Activated CD4-positive, CD25-positive, alpha-beta regulatory T cell (primary cell): Measurements from ENCODE around the gene ALOXE3.
"Not testable (repeated sequence)": the region's sequence is repeated elsewhere in the genome, so short reads cannot be mapped to it uniquely, and the experiment has no call there.

Experiments used
- DNase-seq, 4 experiments: peaks; one replicate each; lab custom pipeline; 2025; lab: John Stamatoyannopoulos, UW

ALOXE3 gene

DNA sequence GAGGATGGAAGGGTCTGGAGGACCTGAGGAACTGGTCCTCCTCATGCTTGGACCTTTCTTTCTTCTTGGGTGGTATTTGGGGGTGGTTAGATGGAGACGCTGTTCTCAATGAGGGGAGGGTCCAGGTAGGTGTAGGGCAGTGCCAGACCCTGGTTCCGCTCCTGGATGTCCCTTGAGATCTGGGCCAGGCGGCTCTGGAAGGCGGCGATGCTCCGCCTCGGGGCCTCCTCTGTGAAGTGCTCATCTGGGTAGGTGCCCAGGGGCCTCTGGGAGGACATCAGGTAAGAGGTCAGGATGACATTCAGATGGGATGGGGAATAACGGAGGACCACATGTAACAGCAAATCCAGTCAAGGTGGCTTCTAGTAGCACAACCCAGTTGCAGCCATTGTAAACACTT, 21.8 kb downstream of the ALOXE3 start:
- DNase-seq: no peak

DNA sequence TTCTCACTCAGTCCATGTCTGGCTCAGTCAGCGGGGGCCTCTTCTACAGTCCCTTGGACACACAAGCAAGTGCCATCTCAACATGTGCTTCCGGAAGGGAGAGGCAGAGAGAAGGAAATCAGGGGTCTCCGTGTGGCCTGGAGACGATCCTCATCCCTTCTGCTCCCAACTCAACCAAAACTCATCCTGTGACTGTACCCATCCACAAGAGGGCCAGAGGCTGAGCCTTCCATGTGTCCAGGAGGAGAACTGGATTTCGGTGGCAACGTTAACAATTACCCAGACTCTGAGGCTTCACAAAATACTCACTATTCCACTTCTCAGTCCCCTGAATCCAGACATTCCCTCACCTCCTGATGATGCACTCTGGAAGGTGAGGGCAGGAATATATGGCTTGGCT, 23.0 kb downstream of the ALOXE3 start:
- no peak for DNase-seq

DNA sequence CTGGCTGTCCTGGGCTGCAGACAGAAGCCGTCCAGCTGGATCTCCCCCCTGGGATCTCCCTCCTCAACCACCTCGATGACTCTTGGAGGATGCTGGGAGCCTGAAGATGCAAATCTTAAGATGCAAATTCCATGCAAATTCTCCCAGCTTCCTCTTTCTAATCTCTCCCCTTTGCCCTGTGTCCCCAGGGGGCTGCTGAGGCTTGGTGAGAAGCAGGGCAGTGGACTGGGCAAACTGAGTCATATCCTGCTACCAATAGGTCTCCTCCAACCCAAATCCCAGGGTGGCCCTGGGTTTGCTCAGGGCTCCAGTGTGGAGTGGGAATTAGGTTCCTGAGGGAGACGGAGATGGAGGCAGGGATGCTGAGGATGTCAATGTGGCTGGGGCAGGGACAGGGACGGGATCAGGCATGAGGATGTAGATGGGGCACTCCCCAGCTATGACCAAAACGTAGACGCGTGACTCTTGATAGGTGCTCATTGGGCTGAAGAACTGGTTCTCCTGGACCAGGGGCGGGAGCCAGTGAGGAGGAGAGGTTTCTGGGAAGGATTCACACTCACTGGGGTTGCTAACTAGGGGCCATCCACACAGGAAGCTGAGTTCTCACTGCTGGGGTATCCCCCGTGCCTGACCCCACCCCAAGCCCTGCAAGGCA, 27.2 kb downstream of the ALOXE3 start:
- no peak for DNase-seq

DNA sequence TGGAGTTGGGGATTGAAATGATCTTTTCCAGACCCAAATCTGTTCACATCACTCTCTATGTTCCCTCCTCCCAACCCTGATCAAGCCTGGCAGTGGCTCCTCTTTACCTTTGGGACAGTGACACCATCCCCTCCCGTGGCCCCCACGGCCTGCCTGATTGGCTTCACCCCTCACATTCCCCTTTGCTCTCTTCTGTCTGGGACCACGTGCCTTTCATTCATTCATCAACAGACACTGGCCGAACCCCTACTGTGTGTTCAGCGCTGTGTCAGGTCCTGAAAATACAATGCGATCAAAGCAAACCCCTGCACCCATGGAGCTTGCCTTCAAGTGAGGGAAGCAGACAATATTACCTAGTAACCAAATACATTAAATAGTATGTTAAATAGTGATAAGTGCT, 28.6 kb downstream of the ALOXE3 start:
- DNase-seq: no peak

DNA sequence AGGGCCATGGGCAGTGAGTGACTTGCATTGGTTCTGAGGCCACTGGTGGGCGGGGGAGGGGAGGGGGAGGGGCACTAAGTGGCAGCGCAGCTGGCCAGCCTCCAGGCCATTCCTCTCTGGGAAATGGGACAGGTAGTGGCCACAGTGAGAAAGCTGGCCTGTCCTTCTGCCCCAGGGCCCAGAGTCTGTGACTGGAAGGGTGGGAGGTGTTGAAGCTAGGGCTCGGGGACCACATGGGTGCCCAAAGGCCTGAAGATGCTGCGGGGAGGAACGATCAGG, 30.4 kb downstream of the ALOXE3 start:
- no peak for DNase-seq

DNA sequence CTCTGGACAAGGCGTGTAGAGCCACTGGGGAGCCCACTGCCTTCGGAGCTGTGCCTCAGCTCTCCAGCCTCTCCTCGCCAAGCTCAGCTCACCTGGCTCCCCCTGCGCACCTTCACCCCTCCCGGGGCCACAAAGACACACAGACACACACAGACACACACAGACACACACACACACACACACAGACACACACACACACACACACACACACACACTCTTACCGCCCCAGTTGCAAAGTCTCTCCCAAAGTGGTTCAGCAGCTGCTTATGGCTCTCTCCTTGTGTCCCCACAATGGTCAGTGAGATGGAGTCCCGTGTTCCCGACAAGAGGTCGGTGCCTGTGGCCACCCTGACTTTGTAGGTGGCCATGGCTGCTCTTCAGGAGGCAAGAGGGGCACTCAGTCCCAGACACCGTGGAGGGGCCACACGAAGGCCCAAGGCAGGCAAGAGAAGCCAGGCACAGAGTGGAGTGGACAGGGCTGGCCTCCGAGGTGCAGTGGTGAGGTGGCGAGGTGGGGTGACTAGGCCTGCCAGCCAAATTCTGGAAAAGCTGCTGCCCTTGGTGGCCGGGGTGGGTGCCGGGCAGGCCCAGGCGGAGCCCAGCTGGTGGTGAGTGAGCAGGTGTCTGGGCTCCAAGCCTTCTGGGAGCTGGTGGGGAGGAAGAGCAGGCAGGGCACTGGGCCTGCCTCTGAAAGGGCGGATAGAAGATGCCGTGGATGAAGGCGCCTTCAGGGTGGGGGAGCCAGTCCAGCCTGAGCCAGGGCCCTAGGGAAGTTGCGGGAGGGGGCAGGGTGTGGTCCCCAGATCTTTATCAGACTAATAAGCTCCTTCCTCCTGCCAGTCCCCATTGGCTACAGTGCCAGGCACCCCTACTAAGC, 31.0 kb downstream of the ALOXE3 start, which contains the start of gene ALOX12B:
Gene ALOX12B, minus strand, starts transcription at position 642 of the 877 bp plus-strand sequence. Its CDS starts 274 bp downstream, at position 368.
- no peak for DNase-seq

DNA sequence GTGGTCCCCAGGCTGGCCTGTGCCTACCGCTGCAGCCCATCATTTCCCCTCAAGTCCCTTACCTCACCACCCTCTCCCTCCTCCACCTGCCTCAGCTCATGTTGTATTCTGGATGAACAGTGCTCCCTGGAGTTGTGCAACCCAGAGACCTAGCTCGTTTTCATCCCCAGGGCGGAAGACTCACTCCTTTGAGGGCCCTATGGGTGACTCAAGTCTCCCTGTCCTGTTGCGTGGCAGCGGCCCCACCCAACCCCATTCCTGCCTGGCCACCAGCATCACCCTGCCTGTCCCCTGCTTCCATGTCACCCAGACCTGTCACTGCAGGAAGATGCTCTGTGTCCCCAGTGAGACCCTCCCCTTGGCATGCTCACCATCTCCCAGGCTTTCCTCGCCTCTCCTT, 34.1 kb downstream of the ALOXE3 start:
- no peak for DNase-seq

DNA sequence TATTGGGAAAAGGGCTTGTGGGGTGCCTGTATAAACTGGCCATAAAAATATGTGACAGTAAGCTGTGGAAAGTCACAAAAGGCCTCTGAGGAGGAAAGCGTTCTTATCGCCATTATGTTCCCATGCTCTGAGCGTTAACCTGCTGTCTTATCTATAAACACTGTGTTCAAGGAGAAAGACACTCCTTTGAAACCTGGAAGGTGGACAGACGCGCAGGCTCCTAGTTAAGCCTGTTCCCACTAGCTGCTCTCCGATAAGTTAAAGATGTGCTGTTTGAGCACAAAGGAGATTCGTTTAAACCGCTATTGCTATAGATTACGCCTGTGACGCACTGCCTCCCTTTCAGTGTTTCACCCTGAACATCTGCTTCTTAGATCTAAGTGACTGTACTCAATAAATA, 36.0 kb downstream of the ALOXE3 start:
- no peak for DNase-seq

DNA sequence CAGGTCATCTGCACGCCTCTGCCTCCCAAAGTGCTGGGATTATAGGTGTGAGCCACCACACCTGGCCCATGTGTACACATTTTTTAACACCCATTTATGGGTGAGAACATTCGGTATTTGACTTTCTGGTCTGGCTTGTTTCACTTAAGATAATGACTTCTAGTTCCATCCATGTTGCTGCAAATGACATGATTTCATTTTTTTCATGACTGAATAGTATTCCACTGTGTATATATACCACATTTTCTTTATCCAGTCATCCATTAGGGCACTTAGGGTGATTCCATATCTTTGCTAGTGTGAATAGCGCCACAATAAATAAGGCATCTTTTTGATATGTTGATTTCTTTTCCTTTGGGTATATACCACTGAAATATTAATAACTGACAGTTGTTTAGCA, 36.4 kb downstream of the ALOXE3 start:
- DNase-seq: no peak

DNA sequence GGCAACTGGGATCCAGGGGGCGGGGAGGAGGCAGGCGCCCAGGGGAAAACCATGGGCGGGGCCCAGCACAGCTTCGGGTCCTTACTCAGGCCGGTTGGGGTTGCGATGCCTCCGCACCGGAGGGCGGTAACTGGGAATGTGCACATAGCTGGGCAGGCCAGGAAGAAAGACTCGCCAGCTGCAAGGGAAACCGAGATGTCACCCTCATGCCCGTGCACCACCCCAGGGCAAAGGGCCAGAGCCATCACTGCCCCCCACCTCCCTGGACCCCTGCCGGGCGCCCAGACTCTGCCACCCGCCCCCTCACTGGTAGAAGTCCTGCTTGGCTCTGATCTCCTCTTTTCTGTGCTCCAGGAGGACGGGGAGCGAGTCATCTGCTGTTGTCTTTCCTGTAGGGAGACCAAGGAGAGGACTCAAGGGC, 37.5 kb downstream of the ALOXE3 start:
- DNase-seq: no peak

DNA sequence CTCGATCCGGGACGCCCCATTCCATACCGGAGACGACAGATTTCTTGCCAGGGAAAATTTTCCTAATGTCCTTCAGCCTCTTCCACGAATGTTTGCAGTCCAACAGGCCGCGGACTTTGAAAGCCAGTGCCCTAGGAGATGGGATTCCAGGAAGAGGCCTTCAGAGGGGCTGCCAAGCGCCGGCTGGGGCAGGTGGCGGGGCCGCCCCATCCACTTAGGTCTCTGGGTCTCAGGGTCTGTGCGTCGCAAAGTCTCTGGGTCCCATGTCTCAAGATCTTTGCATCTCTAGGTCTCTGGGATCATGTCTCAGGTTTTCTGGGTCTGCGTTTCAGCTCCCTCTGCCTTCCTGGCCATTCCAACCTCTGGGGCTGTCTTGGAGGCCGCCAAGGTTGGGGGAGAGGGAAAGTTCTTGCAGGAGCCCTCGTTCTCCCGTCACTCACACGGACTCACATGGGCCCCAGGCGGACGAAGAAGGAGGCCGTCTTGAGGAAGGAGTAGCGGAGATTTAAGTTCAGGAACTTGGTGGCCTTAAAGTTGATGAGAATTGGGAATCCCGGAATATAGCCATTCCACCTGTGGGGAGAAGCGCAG, 38.0 kb downstream of the ALOXE3 start:
- DNase-seq: no peak

DNA sequence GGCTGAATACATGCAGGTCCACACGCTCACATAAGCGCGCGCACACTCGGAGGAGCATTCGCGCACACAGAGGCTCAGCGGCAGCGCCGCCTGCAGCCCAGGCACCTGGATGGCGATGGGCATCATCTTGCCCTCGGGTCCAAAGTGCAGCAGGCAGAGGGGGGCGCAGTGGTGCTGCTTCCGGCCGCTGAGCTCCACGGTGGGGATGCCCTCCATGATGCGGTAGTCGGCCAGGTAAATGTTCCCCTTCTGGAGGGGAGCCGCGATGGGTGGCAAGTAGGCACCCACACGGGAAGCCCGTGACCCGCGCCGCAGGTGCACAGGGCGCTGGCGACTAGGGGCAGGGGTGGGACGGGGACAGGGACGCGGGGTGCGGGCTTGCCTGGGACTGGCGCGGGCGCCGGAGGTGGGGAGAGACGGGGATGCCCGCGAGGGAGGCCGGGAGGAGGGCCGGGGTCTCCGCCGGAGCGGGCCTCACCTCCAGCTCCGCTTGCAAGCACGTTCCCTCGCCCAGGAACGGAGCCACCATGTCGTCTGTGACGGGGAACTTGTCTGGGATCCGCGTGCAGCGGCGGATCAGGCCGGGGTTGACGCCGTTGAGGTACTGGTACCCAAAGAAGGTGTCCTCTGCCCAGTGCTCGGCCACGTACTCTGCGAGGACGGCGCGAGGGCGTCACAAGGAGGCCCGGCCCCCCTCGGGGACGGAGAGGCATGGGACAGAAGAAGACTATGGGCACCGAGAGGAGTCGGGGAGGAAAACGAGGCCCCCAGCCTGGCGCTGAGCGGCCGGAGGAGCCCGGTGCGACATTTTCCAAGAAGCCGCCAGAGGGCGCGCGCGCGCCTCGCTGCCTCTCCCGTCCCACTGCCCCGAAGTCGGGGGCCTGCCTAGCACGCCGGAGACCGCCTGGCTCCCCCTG, 38.8 kb downstream of the ALOXE3 start:
- peak; percentile 64 to 68 (median 66) for DNase-seq

DNA sequence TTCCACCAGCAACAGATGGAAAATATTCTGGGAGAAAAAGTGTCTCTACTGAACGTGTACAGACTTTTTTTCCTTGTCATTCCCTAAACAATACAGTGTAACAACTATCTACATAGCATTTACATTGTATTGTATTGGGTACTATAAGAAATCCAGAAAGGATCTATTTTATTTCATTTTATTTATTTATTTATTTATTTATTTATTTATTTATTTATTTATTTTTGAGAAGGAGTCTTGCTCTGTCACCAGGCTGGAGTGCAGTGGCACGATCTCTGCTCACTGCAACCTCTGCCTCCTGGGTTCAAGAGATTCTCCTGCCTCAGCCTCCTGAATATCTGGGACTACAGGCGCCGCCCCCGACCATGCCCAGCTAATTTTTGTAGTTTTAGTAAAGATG, 40.4 kb downstream of the ALOXE3 start:
- not testable (repeated sequence) for DNase-seq

DNA sequence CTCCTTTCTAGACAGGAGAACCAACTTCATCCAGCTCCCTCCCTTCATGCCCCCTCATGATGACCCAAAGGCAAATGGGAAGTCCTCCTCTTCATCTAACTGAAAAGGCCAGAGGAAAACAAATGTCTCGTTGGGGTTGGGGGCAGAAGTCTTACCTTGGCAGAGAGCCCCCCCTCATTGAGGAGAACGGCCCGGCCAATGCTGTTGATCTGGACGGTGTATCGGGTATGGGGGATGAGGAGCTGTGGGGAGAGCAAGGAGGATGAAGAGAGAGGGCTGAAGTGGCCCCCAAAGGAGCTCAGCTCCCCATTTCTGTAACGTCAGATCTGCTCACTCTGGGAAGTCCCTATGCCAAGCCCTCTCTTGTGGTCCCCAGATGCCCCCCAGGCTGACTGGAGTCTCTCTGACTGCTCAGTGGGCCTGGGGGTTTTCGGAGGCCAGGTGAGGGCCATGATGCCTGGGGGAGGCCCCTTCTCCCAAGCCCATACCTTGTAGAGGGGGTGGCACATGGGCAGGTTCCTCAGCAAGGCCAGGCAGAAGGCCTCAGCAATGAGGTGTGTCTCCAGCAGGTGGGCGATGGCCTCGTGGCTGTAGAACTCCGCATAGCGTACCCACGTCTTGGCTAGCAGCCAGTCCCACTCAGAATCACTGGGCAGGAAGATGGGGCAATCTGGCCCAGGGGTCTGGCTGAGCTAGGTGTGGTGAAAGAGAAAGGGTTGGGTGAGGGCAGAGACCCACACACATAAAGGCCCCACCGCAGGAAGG, 41.6 kb downstream of the ALOXE3 start:
- no peak for DNase-seq

DNA sequence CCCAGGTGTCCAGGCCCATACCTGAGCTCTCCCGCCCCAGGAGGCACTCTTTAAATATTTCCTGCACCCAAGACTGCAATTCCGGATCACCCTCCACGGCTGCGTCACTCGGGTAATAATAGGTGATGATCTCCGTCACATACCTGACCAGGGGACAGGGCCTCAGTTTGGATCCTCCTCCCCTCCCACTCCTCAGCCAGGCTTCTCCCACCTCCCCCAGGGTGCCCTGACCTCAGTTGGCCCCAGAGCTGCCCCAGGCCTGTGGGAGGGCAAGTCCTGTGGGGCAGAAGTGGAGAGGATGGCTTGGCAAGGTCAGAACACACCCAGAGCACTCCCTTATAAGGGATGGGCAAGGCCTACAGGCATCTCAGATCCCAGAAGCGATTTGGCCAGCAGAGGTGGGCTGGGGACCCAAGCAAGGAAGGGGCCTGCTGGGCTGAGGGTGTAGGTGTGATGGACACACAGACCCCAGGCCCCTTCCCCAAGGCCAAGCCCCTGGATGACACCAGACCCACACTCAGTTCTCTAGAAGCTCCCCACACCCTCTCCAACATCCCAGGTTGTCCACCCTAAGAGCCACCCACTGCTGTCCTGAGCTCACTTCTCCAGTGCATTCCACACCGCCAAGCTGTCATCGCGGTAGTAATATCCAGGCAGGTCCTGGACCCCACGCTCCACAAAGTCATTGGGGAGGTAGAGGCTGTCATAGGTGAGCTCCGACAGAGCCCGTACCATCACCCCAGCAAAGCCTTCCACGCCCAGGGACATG, 42.6 kb downstream of the ALOXE3 start:
- no peak for DNase-seq

DNA sequence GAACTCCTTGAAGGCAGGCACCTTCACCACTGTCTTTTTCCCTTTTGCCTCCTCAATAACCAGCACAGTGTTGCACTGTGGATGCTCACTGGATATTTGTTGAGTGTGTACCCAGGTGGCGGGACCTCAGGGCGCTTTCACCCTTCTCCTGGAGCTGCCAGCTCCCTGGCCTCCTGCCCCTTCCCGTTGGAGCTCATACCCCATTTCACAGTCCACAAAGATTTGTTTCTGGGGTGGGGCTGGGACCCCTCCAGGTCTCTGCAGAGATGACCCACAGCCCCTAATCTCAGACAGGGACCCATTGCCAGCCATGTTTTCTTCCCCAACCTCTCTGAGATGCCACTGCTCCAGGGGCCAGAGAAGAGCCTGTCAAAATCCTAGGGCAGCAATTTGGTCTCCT, 43.2 kb downstream of the ALOXE3 start:
- DNase-seq: no peak

DNA sequence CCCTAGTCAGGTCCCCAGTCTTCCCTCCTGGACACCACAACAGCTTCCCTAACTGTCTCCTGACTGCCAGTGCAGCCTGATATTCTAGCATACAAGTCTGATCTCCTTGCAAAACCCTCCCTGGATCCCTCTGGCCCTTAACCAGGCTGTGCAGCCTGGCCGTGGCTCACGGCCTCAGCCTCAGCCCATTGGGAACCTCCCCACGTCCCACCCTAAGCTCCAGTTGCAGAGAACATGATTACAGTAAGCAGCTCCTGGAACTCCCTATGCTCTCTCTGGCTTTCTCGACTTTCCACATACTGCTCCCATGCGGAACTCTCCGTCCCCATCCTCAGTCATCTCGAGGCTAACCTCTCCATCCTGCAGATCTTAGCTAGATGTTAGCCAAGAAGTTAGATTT, 43.8 kb downstream of the ALOXE3 start:
- DNase-seq: no peak

DNA sequence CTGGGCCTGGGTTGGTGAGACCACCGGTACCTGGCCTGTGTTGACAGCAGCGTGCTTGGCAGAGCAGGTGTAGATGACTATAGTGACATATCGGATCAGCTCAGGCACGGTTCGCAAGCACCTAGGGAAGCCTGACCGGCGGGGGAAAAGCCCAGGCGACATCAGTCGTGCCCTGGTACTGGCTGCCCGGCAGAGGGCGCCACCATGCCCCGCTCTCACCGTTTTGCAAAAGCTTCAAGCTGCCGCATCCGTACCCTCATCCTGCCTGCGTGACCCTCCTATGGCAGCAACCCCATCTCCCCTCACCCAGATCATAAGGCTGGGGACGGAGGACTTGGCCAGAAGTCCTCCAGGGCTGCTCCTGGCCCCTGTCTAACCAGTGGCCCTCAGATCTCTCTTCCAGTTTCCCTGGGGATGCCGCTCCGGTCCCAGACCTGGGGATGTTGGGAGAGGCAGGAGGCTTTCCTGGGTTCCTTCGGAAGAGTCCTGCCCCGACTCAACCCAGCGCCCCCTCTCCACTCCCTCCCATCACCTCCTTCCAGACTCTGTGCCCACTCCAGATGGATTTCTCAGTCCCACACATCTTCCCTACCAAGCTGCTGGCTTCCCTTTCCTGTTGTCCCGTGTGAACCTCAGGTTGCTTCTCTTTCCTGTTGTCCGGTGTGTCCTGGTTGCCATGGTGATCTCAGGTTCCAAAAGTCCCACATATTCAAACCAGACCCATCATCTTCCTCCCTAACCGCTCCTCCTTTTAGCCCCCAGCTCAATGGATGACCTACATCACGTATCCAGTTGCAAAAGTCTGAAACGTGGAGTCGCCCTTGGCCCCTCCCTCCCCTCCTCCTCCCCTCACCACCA, 44.5 kb downstream of the ALOXE3 start:
- peak; percentile 68 to 83 (median 77) for DNase-seq

DNA sequence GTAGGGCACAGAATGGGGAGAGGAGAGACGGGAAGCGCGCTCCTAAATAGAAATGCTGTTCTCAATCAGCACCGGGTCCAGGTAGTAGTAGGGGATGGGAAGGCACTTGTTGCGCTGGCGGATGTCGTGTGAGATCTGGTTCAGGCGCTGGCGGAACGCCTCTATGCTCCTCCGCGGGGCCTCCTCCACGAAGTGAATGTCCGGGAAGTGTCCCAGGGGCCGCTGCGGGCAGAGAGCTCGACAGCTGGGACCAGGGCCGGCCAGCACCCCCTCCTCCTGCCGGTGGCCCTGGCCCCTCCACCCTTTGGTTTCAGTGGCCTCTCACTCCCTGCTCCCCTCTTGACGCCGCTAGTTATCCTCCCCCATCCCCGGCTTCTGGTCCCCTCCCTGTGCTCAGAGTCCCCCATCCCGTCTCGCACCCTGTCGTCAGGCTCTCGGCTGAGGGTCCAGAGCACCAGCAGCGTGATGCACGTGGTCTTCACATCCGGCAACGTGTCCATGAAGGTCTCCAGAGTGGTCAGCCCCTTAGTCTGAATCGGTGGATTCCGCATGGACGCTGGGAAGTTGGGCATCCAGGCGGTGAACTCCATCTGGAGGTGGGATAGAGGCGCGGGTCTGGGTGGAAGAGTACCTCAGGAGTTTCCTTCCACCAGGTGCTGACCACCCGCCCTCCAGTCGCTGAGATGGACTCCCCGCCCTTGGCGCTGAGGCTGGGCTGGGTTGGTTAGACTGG, 45.4 kb downstream of the ALOXE3 start:
- peak in 2 of 4 experiments; percentile 7 to 13 for DNase-seq
